SK-N-SH treated with all-trans-retinoic acid at 6 μM for 48 hours (cell line): Measurements from ENCODE around the gene G0S2.

Experiments used
- BACH2 ChIP-seq: fragments of 250-450 bp; sonication (Bioruptor Pico); IDR thresholded peaks from 2 replicates; pipeline ENCODE4 v1.9.0; 2021; ENCODE audit warnings: mild to moderate bottlenecking, borderline replicate concordance
- RARB ChIP-seq: fragments of 250-450 bp; sonication (Bioruptor Pico); IDR thresholded peaks from 2 replicates; pipeline ENCODE4 v1.8.0; 2021; ENCODE audit warnings: mild to moderate bottlenecking, moderate library complexity
- TOX ChIP-seq: fragments of 250-450 bp; sonication (Bioruptor Pico); IDR thresholded peaks from 2 replicates; pipeline ENCODE4 v1.8.0; 2021; ENCODE audit warnings: mild to moderate bottlenecking, moderate library complexity, borderline replicate concordance
- ZFP3 ChIP-seq: fragments of 250-450 bp; sonication (Bioruptor Pico); IDR thresholded peaks from 2 replicates; pipeline ENCODE4 v1.5.0; 2020; ENCODE audit warnings: mild to moderate bottlenecking, moderate library complexity
- ZFP30 ChIP-seq: fragments of 450-650 bp; formaldehyde crosslinking; IDR thresholded peaks from 2 replicates; pipeline ENCODE4 v1.5.0; 2022; ENCODE audit warnings: mild to moderate bottlenecking, moderate library complexity
- ZNF8 ChIP-seq: fragments of 450-650 bp; formaldehyde crosslinking; IDR thresholded peaks from 2 replicates; pipeline ENCODE4 v1.5.0; 2020; ENCODE audit warnings: mild to moderate bottlenecking, moderate library complexity
- TF ChIP-seq, protein P1 (sequence below): fragments of 250-450 bp; sonication (Bioruptor Pico); IDR thresholded peaks from 2 replicates; pipeline ENCODE4 v1.5.0; 2020; ENCODE audit warnings: mild to moderate bottlenecking, moderate library complexity

GRCh38 chr1:209643285-209644020 is 31.8 kb upstream of the G0S2 start:
- TF ChIP-seq TOX (CRISPR knock-in tag) (peak; percentile 44; the same call in 1 of the 2 replicates), ZFP3 (no peak), ZFP30 (CRISPR knock-in tag) (no peak), RARB (CRISPR knock-in tag) (0 out of 2 replicates have a peak, but pooled peaks have one; percentile 41), BACH2 (no peak), ZNF8 (CRISPR knock-in tag) (no peak)
- TF ChIP-seq, protein P1, sequence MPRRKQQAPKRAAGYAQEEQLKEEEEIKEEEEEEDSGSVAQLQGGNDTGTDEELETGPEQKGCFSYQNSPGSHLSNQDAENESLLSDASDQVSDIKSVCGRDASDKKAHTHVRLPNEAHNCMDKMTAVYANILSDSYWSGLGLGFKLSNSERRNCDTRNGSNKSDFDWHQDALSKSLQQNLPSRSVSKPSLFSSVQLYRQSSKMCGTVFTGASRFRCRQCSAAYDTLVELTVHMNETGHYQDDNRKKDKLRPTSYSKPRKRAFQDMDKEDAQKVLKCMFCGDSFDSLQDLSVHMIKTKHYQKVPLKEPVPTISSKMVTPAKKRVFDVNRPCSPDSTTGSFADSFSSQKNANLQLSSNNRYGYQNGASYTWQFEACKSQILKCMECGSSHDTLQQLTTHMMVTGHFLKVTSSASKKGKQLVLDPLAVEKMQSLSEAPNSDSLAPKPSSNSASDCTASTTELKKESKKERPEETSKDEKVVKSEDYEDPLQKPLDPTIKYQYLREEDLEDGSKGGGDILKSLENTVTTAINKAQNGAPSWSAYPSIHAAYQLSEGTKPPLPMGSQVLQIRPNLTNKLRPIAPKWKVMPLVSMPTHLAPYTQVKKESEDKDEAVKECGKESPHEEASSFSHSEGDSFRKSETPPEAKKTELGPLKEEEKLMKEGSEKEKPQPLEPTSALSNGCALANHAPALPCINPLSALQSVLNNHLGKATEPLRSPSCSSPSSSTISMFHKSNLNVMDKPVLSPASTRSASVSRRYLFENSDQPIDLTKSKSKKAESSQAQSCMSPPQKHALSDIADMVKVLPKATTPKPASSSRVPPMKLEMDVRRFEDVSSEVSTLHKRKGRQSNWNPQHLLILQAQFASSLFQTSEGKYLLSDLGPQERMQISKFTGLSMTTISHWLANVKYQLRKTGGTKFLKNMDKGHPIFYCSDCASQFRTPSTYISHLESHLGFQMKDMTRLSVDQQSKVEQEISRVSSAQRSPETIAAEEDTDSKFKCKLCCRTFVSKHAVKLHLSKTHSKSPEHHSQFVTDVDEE (CRISPR knock-in tag), result no peak
